Omental fat pad (tissue), 4 donors: ENCODE measurements around the gene MAK. TPM values are rescaled to one million over a fixed set of nuclear protein-coding genes. Genes with fewer than 3 reads are reported as not detected.

Experiments used
- ATAC-seq: fragments of 150-250 bp; one replicate; pipeline ENCODE4 v1.9.1; 2016; ENCODE audit warnings: mild to moderate bottlenecking, moderate library complexity; ENCODE audit not compliant: low FRiP score
- DNase-seq: peaks from one replicate; pipeline ENCODE4 v3.0.0-alpha.2; 2019; ENCODE audit warnings: low spot score
- CTCF ChIP-seq, 3 donors: fragments of 450-650 bp; IDR thresholded peaks; one replicate each; pipeline ENCODE4 v1.5.1; 2016 to 2017; ENCODE audit warnings: antibody characterized with exemption in 3 of 3, mild to moderate bottlenecking in 3 of 3, moderate library complexity in 2 of 3
- small RNA-seq: library from RNA; depleted of rRNA; stranded (forward); fragments of <200 nt; gene quantifications from one replicate; pipeline ENCODE3, GENCODE V24; 2016
- total RNA-seq, 4 donors: library from RNA; depleted of rRNA; stranded (reverse); fragments of >200 nt; gene quantifications; one replicate each; pipeline ENCODE4 v1.1.0, GENCODE V29; 2016

Gene MAK
- total RNA-seq, 4 donors from 2014 or later: 0.25 to 1.3 (median 1.0) TPM

- TF ChIP-seq CTCF (IDR thresholded peaks at IDR 0.05): no peak
- no peak for ATAC-seq
- no peak for DNase-seq
Measured at GRCh38 chr6:10719964-10720264, 118.4 kb downstream of the MAK start.

- no peak for ATAC-seq
- no peak for TF ChIP-seq CTCF (IDR thresholded peaks at IDR 0.05)
Measured at GRCh38 chr6:10719296-10719963, 118.9 kb downstream of the MAK start.

GRCh38 chr6:10713962-10714361 lies 124.4 kb downstream of the MAK start:
- no peak for TF ChIP-seq CTCF (IDR thresholded peaks at IDR 0.05)
- no peak for ATAC-seq
- DNase-seq: no peak

More at GRCh38 chr6:10719296-10719963, 118.9 kb downstream of the MAK start:
- no peak for DNase-seq

Small RNAs within 50 kb of the gene (small RNA-seq; reads per million reads assigned to genes)
- not detected for gene RNA5SP203

Other genes with a start within 250 kb of the MAK start
- gene C6orf52, start 143.9 kb downstream of the MAK start, total RNA-seq: not detected
- gene PAK1IP1, start 143.6 kb downstream of the MAK start, total RNA-seq: 10 to 100 TPM; 10.7 to 36.5 (median 15.1) TPM
- 100 to 1,000 TPM in 2 of 4 donors, 10 to 100 TPM in 2; 97.9 to 144 (median 116) TPM for gene TMEM14C, start 115.5 kb downstream of the MAK start, total RNA-seq
- gene TMEM14B, start 90.7 kb downstream of the MAK start, total RNA-seq: 100 to 1,000 TPM in 1 of 4 donors, 10 to 100 TPM in 3; 69.1 to 100 (median 73.7) TPM
- not detected for gene GCM2, start 43.5 kb upstream of the MAK start, total RNA-seq
- 1 to 10 TPM in 3 of 4 donors, under 1 TPM in 1; 0.47 to 3.3 (median 1.6) TPM for gene SYCP2L, start 48.5 kb upstream of the MAK start, total RNA-seq
- 1 to 10 TPM in 1 of 4 donors, under 1 TPM in 3; 0.13 to 1.3 (median 0.63) TPM for gene ELOVL2, start 205.8 kb upstream of the MAK start, total RNA-seq